HG03521 (cell line): ENCODE measurements around the gene FAR2.

Experiments
- ATAC-seq: cut with Tn5 transposase; IDR thresholded peaks from one replicate; pipeline ENCODE4 v1.9.1; 2021; ENCODE audit warnings: mild to moderate bottlenecking, moderate library complexity; ENCODE audit not compliant: unreplicated experiment

Gene FAR2

DNA sequence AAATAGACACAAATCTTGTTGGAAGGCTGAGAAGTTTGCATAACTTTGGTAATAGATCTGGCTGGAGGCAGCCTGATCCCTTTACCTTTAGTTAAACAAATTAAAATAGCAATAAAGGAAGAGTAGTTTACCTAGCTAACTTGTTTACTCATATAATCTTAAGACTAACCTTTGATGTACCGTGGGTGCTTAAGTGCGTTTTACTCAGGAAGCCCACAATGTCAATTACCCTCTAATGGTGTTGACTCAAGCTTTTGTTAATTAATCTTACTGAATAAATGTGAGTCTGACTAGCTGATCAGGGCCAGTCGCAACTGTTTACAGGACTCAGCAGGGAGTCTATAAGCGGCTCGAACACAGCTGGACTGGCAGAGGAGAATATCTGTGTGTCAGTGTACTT, 51.5 kb downstream of the FAR2 start:
- no peak for ATAC-seq

DNA sequence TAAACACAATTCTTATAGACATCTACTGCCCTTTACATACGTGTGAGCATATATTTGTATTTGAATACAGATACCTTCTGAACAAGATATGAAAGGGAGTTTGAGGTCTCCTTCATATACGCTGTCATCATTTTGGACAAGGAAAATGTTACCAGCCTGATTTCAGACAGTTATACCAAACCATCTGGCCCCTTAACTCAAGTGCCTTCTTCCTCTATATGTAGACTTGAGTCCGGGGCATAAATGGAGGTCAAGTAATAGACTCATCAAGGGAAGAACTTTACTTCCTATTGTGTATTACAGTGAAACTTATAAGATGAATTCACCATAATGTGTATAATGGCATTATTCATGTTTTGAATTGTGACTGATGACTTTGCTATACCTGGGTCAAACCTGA, 52.2 kb downstream of the FAR2 start:
- no peak for ATAC-seq

DNA sequence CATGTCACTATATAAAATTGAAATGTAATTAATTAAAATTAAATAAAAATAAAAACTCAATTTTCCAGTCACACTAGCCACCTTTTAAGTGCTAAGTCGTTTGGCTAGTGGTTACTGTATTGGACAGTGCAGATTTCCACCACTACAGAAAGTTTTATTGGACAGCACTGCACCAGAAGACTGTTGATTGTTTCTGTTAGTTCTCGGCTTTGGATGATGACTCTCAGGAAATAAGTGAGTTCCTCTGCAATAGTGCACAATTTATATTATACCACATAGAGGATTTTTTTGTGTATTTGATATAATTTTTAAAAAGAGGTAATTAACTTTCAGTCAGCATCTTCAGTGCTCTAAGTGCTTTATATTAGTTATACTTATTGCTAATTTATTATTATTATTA, 52.7 kb downstream of the FAR2 start:
- no peak for ATAC-seq

DNA sequence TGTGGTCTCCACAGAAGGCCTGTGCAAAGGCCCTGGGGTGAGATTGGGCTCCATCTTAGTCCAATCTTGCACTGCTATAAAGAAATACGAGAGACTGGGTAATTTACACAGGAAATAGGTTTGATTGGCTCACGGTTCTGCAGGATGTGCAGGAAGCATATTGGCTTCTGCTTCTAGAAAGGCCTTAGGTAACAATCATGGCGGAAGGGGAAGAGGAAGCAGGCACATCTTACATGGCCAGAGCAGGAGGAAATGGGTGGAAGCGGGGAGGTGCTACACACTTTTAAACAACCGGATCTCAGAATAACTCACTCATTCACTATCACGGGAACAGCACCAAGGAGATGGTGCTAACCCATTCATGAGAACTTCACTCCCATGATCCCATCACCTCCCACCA, 55.4 kb downstream of the FAR2 start:
- ATAC-seq: no peak

DNA sequence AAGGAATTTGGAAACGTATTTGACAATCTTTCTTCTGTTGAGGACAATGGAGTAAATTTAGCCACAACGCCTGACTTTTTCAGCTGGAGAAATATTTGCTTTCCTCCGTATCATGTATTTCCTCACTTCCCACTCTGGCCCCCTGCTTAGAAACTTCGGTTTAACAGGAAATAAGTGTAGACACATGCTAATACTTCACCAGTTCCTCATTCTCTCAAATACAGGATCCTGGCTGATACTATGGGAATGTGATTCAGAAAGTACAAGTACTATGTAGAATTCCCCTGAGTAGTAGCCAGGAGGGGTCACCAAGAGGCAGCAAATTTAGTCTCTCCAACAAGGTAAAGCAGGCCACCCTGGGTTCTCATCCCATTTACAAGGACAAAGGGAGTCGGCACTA, 58.0 kb downstream of the FAR2 start:
- no peak for ATAC-seq

DNA sequence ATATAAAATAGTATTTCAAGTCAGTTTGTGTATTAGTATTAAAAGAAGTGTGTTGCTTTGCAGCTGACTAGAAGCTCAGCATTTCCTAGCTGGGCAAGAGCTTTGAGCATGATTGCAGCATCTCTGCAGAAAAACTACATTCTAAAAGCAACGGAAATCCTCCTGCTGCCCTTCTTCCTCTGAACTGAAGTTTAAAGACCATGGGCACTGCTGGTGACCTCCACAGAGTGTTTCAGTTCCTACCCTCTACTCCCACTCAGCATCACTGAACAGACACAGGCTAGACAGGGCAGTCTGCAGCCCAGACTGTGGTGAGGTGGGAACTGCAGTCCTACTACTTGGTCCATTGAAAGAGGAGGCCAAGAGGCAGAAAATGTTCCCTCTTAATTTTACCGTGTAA, 59.0 kb downstream of the FAR2 start:
- no peak for ATAC-seq

DNA sequence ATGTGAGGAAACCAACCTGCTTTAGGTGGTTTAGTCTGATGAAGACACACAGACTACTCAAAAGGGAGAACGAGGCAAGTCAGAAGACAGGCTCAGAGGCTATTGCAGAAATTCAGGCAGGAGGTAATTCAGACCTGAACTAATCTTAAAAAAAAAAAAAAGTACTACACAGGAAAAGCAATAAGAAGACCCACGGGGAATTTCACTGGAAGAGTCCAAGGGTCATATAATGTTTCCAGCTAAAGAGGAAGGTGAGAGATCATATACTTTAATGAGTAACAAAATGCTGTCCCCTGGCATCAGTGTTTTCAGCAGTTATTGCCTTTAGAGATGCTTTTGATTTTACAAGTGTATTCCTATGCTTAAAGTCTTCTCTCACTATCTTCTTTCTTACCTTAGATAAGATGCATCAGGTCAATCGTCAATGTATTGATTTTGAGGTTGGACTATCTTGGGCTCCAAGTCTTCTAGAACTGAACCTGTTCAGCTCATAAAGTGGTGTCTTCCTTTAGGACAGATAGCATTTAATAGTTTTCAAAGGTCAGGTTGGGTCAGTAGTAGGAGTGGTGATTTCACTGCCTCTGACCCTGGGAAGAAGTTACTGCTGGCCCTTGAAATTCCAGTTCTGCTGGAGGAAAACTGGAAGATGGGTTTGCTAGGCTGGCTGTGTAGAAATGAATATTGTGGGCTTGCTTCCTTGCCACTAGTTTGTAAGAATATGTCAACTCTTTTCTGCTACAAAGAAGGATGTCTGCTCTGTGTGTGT, 60.0 kb downstream of the FAR2 start:
- no peak for ATAC-seq

DNA sequence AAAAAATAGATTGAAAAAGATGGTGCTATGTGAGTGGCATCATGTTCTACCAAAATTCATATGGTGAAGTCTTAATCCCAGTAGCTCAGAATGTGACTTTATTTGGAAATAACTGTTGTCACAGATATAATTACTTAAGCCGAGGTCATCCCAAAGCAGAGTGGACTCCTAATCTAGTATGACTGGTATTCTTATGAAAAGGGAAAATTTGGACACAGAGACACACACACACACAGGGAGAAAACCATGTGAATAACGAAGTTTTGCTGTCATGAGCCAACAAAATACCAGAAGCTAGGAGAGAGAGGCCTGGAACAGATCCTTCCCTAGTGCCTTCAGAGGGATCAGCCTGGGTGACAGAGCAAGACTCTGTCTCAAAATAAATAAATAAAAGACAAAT, 62.6 kb downstream of the FAR2 start:
- no peak for ATAC-seq

DNA sequence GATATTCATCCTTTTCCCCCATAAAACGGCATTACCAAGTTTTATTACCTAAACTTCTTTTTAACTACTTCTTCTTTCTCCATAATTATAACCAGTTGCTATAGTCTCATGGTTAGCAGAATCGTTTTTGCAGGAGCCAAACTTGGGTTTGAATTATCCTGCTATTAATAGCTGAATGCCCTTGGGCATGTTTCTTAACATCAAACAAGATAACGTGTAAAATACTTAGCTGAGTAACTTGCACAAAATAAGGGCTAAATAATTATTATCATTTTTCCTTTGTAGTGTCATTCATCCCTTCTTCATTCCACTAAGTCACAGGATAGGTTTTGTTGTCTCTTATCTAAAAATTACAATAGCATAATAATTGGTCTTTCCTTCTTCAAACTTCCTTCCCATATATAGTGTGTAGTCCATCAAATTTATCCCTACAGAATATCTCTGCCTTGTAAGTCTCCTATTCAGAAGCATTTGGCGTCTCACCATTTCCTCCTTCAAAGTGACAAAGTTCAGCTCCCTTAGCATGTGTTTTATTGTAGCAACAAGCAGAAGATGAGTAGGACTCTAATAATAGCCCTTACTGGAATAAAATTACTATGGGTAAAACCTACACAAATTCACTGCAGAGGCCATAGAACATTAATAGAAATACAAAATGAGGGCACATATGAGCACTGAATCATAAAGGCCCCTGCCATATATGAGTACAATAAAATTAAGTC, 63.8 kb downstream of the FAR2 start:
- ATAC-seq: no peak

DNA sequence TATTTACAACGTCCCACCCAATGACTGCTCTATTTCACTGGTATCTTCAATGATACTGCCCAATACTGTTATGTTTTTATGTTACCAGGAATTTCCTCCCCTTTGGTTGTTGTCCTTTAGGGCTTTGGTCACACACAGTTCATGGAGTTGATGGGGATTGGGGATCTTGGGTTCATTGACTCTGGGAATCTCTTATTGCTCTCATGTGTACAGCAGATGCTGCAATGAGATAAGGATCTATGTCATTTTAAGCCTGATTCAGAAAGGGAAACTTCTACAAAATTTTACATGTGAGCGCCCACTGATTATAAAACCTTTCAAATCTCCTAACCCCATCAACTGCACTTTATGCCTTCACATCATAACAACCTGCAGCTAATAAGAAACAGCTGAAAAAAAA, 67.2 kb downstream of the FAR2 start:
- ATAC-seq: no peak

DNA sequence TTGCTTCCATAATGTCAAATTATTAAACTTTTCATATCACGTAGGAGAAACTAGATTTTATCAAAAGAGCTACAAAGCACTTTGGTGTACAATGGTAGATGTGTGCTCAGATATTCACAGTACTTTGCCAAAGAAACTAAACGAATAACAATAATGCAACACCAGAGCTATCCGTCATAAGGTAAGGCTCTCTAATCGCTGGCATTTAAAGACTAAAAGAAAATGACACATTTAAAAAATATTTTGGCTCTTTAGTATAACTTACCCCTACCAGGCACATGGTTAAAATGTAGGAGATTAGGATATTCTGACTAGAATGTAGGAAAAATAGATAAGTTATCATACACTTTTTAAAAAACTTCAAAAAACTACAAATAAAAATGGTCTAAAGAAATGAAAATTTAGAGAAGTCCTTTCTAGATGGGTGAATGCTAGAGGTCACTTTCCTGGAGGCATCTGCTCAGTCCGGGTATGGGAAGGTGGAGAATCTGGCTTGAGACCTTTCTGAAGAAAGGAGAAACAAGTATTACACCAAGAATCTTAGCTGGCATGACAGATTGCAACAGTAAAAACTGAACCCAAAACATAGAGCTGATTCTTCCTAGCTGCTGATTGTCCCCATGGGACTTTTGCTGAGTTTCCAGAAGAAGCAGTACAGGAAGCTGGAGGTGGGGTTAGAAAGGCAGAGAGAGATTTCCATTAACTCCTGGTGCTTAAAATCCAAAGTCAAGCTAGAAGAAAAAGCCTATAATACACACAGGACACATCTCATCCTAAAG, 67.9 kb downstream of the FAR2 start:
- no peak for ATAC-seq

DNA sequence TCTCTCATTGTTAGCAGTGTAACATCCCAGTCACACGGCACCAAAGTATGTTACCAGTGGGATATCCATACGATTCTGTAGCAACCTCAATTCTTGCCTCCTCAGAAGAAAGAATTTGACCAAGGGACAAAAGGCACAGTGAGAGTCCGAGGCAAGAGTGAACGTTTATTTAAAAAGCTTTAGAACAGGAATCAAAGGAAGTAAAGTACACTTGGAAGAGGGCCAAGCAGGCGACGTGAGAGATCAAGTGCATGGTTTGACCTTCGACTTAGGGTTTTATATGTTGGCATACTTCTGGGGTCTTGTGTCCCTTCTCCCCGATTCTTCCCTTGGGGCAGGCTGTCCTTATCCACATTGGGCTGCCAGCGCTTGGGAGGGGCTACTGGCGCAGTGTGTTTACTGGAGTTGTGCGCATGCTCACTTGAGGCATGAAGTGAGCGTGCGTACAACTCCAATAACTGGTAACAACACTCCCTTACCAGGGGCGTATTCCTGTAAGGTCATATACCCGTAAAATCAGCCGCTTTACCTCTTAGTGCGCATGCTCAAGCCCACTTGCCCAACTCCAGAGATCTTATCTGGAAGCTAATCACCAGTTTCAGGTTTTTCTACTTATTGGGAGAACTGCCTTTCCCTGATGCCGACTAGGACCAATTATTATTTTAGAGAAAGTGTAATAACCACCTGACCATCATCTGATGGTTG, 71.7 kb downstream of the FAR2 start:
- no peak for ATAC-seq

DNA sequence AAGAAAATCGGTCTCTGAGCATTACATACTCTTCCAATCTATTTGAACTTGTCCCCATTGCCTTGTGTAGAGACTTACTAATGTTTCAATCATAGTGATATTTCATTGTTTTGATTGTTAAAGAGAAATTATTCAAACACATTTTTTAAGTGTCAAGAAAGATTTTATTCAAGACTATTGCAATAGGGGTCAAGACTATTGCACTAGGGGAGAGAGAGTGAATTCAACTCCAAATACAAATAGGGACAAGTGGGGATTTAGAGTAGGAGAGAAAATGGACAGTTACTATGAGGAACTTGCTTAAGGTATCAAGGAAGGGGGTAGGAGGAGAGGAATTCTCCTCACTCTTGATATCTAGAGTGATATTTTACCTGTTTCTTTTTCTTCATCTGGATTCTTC, 73.1 kb downstream of the FAR2 start:
- no peak for ATAC-seq

DNA sequence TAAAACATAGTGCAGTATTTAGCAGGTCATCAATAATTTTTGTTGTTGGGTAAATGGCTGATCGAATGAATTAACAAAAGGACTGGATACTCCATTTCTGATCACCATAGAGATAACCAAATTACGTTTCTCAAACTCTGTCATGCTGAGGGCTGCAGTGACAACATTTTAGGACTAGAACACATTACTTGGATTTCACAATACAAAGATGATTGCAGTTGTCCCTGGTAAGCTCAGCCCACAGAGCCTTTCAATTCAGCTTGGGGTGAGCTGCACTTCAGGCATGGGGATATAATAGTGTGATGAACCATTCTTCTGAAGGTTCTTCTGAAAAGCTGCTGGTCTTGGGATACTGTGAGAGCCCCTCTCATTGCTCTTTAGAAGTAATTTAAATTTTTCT, 74.3 kb downstream of the FAR2 start:
- ATAC-seq: no peak

DNA sequence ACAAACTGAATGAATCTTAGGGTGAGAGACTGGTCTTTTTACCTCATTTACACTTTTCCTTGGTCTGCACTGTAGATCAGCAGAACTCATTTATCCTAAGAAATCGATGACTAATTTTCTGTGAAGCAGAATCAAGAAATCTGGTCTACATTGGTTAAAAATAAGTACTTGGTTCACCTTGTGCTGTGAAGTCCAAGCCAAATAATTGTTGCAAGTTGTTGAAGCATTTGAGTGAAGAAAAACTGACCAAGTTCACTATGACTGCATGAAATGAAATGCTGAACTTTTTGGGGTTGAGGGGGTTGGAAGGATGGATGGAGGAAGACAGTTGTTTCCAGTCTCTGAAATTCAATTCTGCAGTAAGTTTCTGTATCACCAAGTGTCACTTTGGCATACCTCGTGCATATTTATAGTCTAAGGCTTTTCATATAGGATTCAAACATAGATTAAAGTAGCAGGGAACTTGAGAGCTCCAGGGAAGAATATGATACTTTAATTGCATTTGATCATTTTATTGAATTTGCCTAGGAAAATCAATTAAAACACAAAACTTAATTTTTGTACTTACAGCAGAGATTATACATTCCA, 75.0 kb downstream of the FAR2 start:
- ATAC-seq: no peak

DNA sequence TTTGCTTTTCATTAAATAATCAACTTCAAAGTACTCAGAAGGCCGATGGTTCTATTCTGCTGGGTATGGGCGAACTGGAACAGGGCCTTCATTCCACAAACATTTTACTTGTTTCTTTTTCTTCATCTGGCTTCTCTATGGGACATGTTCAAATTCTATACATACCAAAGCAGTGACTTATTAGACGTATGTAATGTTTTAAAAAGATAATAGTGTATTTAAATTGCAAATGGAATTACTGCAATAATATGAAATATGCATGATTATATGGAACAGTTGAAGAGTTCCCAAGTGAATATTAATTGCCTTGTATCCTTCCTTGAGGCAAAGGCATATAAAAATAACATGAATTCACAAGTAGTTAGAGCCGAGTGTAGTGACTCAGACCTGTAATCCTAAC, 75.5 kb downstream of the FAR2 start:
- ATAC-seq: no peak

DNA sequence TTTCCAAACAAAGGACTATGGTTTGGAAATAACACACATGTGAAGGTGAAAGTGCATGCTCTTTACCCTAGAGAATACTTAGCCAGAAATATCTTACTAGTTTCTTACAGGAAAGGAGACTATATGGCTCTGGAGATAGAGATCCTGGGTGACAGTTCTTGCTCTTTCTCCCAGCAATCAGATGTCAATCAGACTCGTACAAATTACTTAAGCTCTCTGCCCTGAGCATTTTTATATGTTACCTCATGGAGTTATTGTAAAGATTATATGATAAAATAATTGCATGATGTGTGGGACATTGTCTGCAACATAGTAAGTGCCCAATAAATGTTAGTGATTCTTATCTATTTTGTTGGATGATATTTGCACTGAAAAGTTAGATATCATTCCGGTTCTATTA, 76.8 kb downstream of the FAR2 start:
- ATAC-seq: no peak

DNA sequence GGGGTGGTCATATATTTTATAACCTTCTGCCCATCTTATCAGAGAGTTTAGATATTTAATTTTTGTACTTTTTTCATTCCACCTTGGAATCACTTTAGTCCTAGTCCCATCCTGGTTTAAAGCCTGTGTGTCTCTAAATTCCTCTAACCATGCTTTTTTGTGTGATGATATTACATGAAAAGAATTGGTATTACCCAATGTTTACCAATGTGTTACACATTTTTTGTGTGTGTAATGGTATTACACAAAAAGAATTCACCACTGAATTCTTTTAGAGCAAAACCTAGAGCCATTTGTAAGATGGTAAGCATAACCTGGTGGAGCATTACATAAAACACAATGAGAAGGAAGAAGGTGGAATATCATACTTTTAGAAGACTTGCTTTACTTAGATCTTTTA, 77.5 kb downstream of the FAR2 start:
- no peak for ATAC-seq

DNA sequence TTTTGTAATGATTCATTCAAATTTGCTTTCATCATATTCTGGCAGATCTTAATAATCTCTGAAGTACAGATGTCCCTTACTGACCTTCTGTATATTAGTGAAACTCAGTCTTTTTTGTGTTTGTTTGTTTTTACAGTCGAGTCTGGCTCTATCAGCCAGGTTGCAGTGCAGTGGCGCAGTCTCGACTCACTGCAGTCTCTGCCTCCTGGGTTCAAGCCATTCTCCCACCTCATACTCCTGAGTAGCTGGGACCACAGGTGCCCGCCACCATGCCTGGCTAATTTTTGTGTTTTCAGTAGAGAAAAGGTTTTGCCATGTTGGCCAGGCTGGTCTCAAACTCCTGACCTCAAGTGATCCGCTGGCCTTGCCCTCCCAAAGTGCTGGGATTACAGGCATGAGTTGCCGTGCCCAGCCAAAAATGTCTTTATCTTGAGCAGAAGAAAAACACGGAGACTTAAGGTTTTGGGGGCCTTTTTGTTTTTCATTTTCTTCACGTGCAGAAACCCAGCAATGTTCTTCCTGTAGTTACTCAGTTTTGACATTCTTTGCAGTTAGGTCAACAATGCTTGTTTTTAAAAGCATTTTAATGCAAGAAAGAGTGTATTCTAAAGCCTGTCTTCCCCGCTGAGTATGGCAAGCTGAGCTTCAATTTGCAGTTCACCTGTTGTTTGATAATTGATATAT, 79.5 kb downstream of the FAR2 start:
- ATAC-seq: no peak

DNA sequence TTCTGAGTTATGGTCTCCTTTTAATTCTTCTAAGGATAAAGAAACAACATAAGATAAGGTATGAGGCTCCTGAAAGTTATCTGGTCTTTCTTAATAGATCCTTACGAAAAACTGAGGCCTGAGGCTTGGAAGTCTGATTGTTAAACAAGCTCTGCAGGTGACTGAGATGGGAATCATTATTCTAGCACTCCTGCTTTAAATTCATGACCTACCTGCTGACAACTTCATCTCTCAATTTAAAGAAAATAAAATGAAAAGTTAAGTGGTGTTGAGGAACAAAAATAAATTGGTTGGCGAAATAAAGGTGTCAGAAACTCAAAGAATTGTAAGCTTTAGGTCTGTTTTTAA, 80.1 kb downstream of the FAR2 start:
- no peak for ATAC-seq

DNA sequence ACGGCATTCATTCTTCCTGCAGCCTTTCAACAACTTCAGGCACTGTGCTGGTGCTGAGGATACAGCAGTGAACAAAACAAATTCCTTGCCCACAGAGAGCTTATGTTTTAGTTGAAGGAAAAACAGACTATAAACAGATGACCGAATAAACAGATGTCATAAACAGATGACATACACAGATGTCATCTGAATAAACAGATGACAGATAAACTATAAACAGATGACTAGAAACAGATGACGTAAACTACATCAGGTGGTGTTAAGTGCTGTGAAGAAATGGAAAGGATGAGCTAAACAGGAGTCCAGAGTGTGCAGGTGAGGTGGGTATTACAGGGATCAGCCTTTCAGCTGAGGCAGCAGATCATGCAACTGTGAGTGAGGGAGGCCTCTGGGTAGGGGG, 80.9 kb downstream of the FAR2 start:
- ATAC-seq: no peak
